H9 (cell line): ENCODE measurements around the gene ITPK1. TPM values are rescaled to one million over a fixed set of nuclear protein-coding genes. Genes with fewer than 3 reads are reported as not detected.

Source experiments
- DNase-seq: peaks from one replicate; pipeline ENCODE4 v3.0.0-alpha.2; 2017
- H2AFZ ChIP-seq: one replicate; pipeline ENCODE4 v1.6.1; 2013; ENCODE audit warnings: mild to moderate bottlenecking, low read length, control low read depth, moderate library complexity
- H2AK5ac ChIP-seq: 2 replicates; pipeline ENCODE4 v1.6.1; 2013; ENCODE audit warnings: low read length, control low read depth, mixed read lengths; ENCODE audit not compliant: insufficient read length
- H2BK120ac ChIP-seq: one replicate; pipeline ENCODE4 v1.6.1; 2013; ENCODE audit warnings: low read depth, mild to moderate bottlenecking, low read length, control low read depth, inconsistent platforms; ENCODE audit not compliant: poor library complexity, severe bottlenecking
- H2BK12ac ChIP-seq: 2 replicates; pipeline ENCODE4 v1.6.1; 2013; ENCODE audit warnings: low read length, control low read depth, mixed read lengths, low read depth; ENCODE audit not compliant: insufficient read length
- H2BK15ac ChIP-seq: 2 replicates; pipeline ENCODE4 v1.6.1; 2013; ENCODE audit warnings: low read depth, low read length, control low read depth
- H2BK20ac ChIP-seq: one replicate; pipeline ENCODE4 v1.6.1; 2013; ENCODE audit warnings: low read depth, mild to moderate bottlenecking, low read length, control low read depth, inconsistent platforms; ENCODE audit not compliant: poor library complexity, severe bottlenecking
- H2BK5ac ChIP-seq: 2 replicates; pipeline ENCODE4 v1.6.1; 2013; ENCODE audit warnings: low read length, control low read depth, mixed read lengths; ENCODE audit not compliant: insufficient read length
- H3K14ac ChIP-seq: 2 replicates; pipeline ENCODE4 v1.6.1; 2013; ENCODE audit warnings: low read length, control low read depth; ENCODE audit not compliant: insufficient read depth
- H3K18ac ChIP-seq: 2 replicates; pipeline ENCODE4 v1.6.1; 2013; ENCODE audit warnings: low read depth, mild to moderate bottlenecking, mixed read lengths, low read length, control low read depth; ENCODE audit not compliant: insufficient read length
- H3K23ac ChIP-seq: 2 replicates; pipeline ENCODE4 v1.6.1; 2013; ENCODE audit warnings: low read length, control low read depth, mixed read lengths, low read depth; ENCODE audit not compliant: insufficient read length
- H3K23me2 ChIP-seq: 2 replicates; pipeline ENCODE4 v1.6.1; 2013; ENCODE audit warnings: low read depth, mild to moderate bottlenecking, mixed read lengths, low read length, control low read depth; ENCODE audit not compliant: insufficient read length, poor library complexity, severe bottlenecking
- H3K27ac ChIP-seq: 2 replicates; pipeline ENCODE4 v1.5.1; 2013; ENCODE audit warnings: low read length, control low read depth, mixed read lengths, low read depth; ENCODE audit not compliant: insufficient read length
- H3K27me3 ChIP-seq: 2 replicates; pipeline ENCODE4 v1.6.1; 2013; ENCODE audit warnings: low read length, control low read depth, inconsistent platforms; ENCODE audit not compliant: insufficient read depth
- H3K4ac ChIP-seq: 2 replicates; pipeline ENCODE4 v1.6.1; 2013; ENCODE audit warnings: low read depth, mild to moderate bottlenecking, control low read depth, inconsistent platforms, low read length, moderate library complexity
- H3K4me1 ChIP-seq: 2 replicates; pipeline ENCODE4 v1.6.1; 2013; ENCODE audit warnings: low read length, control low read depth, inconsistent platforms; ENCODE audit not compliant: insufficient read depth
- H3K4me2 ChIP-seq: 2 replicates; pipeline ENCODE4 v1.6.1; 2013; ENCODE audit warnings: low read length, control low read depth, mixed read lengths; ENCODE audit not compliant: insufficient read length, insufficient read depth
- H3K56ac ChIP-seq: 2 replicates; pipeline ENCODE4 v1.6.1; 2013; ENCODE audit warnings: low read depth, mild to moderate bottlenecking, mixed read lengths, low read length, control low read depth; ENCODE audit not compliant: insufficient read length
- H3K79me1 ChIP-seq: 2 replicates; pipeline ENCODE4 v1.6.1; 2013; ENCODE audit warnings: low read depth, mild to moderate bottlenecking, moderate library complexity, low read length, control low read depth, inconsistent platforms; ENCODE audit not compliant: insufficient read depth, poor library complexity, severe bottlenecking
- H3K79me2 ChIP-seq: 2 replicates; pipeline ENCODE4 v1.6.1; 2013; ENCODE audit warnings: low read length, control low read depth, inconsistent platforms; ENCODE audit not compliant: insufficient read depth
- H3K9ac ChIP-seq: 2 replicates; pipeline ENCODE4 v1.6.1; 2013; ENCODE audit warnings: low read length, control low read depth, mixed read lengths; ENCODE audit not compliant: insufficient read length; ENCODE audit errors: extremely low read depth
- H3K9me3 ChIP-seq: one replicate; pipeline ENCODE4 v1.6.1; 2013; ENCODE audit warnings: low read depth, low read length, inconsistent platforms; ENCODE audit not compliant: control insufficient read depth
- H3T11ph ChIP-seq: one replicate; pipeline ENCODE4 v1.6.1; 2013; ENCODE audit warnings: mild to moderate bottlenecking, low read length, control low read depth, inconsistent platforms
- H4K20me1 ChIP-seq: one replicate; pipeline ENCODE4 v1.6.1; 2013; ENCODE audit not compliant: control insufficient read depth, insufficient read length, insufficient read depth
- H4K5ac ChIP-seq: 2 replicates; pipeline ENCODE4 v1.6.1; 2013; ENCODE audit warnings: low read depth, mild to moderate bottlenecking, mixed read lengths, low read length, control low read depth; ENCODE audit not compliant: insufficient read length
- H4K8ac ChIP-seq: replicated peaks from 2 replicates; pipeline ENCODE4 v1.6.1; 2013; ENCODE audit warnings: low read length, control low read depth, mixed read lengths, low read depth; ENCODE audit not compliant: insufficient read length
- H4K91ac ChIP-seq: 2 replicates; pipeline ENCODE4 v1.6.1; 2013; ENCODE audit warnings: low read depth, mild to moderate bottlenecking, moderate library complexity, mixed read lengths, low read length, control low read depth; ENCODE audit not compliant: insufficient read length
- H3K27ac Mint-ChIP-seq, 3 experiments: 2 replicates in 2 of 3; 3 replicates in 1 of 3; pipeline ENCODE4 v1.8.0; 2020 to 2021; ENCODE audit warnings: mixed read lengths in 3 of 3, mild to moderate bottlenecking in 1 of 3, moderate library complexity in 1 of 3
- H3K27me3 Mint-ChIP-seq: 2 replicates; pipeline ENCODE4 v1.8.0; 2021; ENCODE audit warnings: low read depth, mild to moderate bottlenecking, moderate library complexity, mixed read lengths
- H3K36me3 Mint-ChIP-seq, 3 experiments: 2 replicates in 2 of 3; 3 replicates in 1 of 3; pipeline ENCODE4 v1.8.0; 2020 to 2021; ENCODE audit warnings: low read depth in 3 of 3, mixed read lengths in 3 of 3; ENCODE audit not compliant: insufficient read depth in 1 of 3
- H3K4me1 Mint-ChIP-seq, 2 experiments: 2 replicates each; pipeline ENCODE4 v1.8.0; 2020; ENCODE audit warnings: mixed read lengths in 2 of 2
- H3K4me3 Mint-ChIP-seq, 2 experiments: 2 replicates in 1 of 2; 3 replicates in 1 of 2; pipeline ENCODE4 v1.8.0; 2020 to 2021; ENCODE audit warnings: mild to moderate bottlenecking in 2 of 2, mixed read lengths in 2 of 2, moderate library complexity in 1 of 2
- H3K9me3 Mint-ChIP-seq, 2 experiments: 2 replicates in 1 of 2; 3 replicates in 1 of 2; pipeline ENCODE4 v1.8.0; 2020; ENCODE audit warnings: mild to moderate bottlenecking in 2 of 2, mixed read lengths in 2 of 2, moderate library complexity in 1 of 2
- WGBS: extraction: QIAGEN DNeasy Blood & Tissue Kit; methylation state at CpG from one replicate; pipeline ENCODE4 v1.1.7; 2013; ENCODE audit warnings: missing lambda C conversion rate, low lambda C conversion rate, mixed read lengths; ENCODE audit not compliant: insufficient read length; ENCODE audit errors: extremely low coverage; 5-methylcytosine and 5-hydroxymethylcytosine counted together
- total RNA-seq: library from RNA; stranded (reverse); gene quantifications from 2 replicates; pipeline ENCODE4 v1.2.1, GENCODE V29; 2021
- TF ChIP-seq, protein P1 (sequence below): fragments of 200-600 bp; sonication (generic); conservative IDR thresholded peaks from 3 replicates; pipeline ENCODE4 v1.8.0; 2021; ENCODE audit warnings: antibody characterized with exemption, mild to moderate bottlenecking

ITPK1 gene
- total RNA-seq, 1 experiment from 2014 or later, result 92.7 TPM

DNA sequence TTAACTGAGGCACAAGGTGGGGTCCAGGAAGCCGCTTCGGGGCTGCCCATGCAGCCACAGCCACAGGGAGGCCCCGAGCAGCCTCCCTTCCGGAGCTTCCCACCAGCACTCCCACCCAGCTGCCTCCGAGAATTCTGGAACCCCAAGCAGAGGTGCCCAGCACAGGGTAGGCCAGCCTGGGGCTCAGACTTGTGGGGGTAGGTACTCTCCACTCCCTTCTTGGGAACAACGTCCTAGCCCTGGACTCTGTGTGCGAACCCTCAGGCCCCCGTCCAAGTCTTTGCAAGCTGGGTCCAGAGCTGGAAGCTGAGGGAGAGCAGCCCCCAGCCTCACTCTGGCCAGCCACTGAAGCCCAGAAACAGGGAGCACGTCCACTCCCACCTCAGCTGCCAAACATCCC lies 16.1 kb downstream of the ITPK1 start:
- no CpG with 5 or more reads among the region's 9 CpGs for WGBS
- no peak overlapping the region for H3T11ph ChIP-seq
- 0 out of 7 replicates have a peak overlapping the region, but pooled peaks of 2 of the 3 experiments have one; percentile 55 to 94 for H3K27ac Mint-ChIP-seq
- no peak overlapping the region for H4K8ac ChIP-seq
- H3K27me3 Mint-ChIP-seq, result no peaks in the 10 kb centered on the region
- H2BK15ac ChIP-seq, result no peak overlapping the region
- peaks cover 37% of the 10 kb centered on the region; the same call in 1 of the 2 replicates for H3K79me2 ChIP-seq
- no peak overlapping the region for H3K4me3 Mint-ChIP-seq
- H4K20me1 ChIP-seq, result peaks cover 2% of the 10 kb centered on the region
- no peak overlapping the region for H4K5ac ChIP-seq
- peaks cover 13% of the 10 kb centered on the region for H3K79me1 ChIP-seq
- no peak overlapping the region for H3K4ac ChIP-seq
- no peak overlapping the region for H2BK12ac ChIP-seq
- no peak overlapping the region for H3K23ac ChIP-seq
- H4K91ac ChIP-seq, result no peak overlapping the region
- no peak overlapping the region for H2AFZ ChIP-seq
- H3K14ac ChIP-seq, result no peak overlapping the region; the same call in 1 of the 2 replicates
- no peak for DNase-seq
- no peak overlapping the region for H2AK5ac ChIP-seq
- H2BK5ac ChIP-seq, result no peak overlapping the region
- no peaks in the 10 kb centered on the region for H3K23me2 ChIP-seq
- no peaks in the 10 kb centered on the region for H3K27me3 ChIP-seq
- no peak overlapping the region for H3K27ac ChIP-seq
- no peaks in the 10 kb centered on the region for H3K9me3 Mint-ChIP-seq
- H2BK20ac ChIP-seq, result no peak overlapping the region
- no peak overlapping the region for H3K9ac ChIP-seq
- peaks cover 0 to 5% (median 2%) of the 10 kb centered on the region in 3 experiments; a peak in 3 of 7 replicates for H3K36me3 Mint-ChIP-seq
- H3K9me3 ChIP-seq, result no peaks in the 10 kb centered on the region
- H3K4me1 ChIP-seq, result peaks cover 4% of the 10 kb centered on the region; the same call in 1 of the 2 replicates
- no peak overlapping the region for H2BK120ac ChIP-seq
- TF ChIP-seq, protein P1, sequence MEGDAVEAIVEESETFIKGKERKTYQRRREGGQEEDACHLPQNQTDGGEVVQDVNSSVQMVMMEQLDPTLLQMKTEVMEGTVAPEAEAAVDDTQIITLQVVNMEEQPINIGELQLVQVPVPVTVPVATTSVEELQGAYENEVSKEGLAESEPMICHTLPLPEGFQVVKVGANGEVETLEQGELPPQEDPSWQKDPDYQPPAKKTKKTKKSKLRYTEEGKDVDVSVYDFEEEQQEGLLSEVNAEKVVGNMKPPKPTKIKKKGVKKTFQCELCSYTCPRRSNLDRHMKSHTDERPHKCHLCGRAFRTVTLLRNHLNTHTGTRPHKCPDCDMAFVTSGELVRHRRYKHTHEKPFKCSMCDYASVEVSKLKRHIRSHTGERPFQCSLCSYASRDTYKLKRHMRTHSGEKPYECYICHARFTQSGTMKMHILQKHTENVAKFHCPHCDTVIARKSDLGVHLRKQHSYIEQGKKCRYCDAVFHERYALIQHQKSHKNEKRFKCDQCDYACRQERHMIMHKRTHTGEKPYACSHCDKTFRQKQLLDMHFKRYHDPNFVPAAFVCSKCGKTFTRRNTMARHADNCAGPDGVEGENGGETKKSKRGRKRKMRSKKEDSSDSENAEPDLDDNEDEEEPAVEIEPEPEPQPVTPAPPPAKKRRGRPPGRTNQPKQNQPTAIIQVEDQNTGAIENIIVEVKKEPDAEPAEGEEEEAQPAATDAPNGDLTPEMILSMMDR, result no peak
- H3K18ac ChIP-seq, result no peak overlapping the region
- H3K4me2 ChIP-seq, result no peak overlapping the region
- peaks cover 26 to 40% of the 10 kb centered on the region in 2 experiments for H3K4me1 Mint-ChIP-seq
- H3K56ac ChIP-seq, result no peak overlapping the region
